Nephron (organoid): Measurements from ENCODE around the gene PLPP1.

ENCODE experiments used
- H3K27ac Mint-ChIP-seq, 3 experiments: 2 replicates each; pipeline ENCODE4 v1.8.0; 2020; ENCODE audit warnings: mixed read lengths in 3 of 3, mild to moderate bottlenecking in 2 of 3, moderate library complexity in 1 of 3
- H3K27me3 Mint-ChIP-seq: 2 replicates; pipeline ENCODE4 v1.8.0; 2021; ENCODE audit warnings: low read depth, mild to moderate bottlenecking, moderate library complexity, mixed read lengths
- H3K36me3 Mint-ChIP-seq: 2 replicates; pipeline ENCODE4 v1.8.0; 2020; ENCODE audit warnings: low read depth, mixed read lengths
- H3K4me1 Mint-ChIP-seq: 2 replicates; pipeline ENCODE4 v1.8.0; 2020; ENCODE audit warnings: mixed read lengths
- H3K4me3 Mint-ChIP-seq, 3 experiments: 2 replicates each; pipeline ENCODE4 v1.8.0; 2020; ENCODE audit warnings: mild to moderate bottlenecking in 3 of 3, mixed read lengths in 3 of 3, moderate library complexity in 2 of 3
- H3K9me3 Mint-ChIP-seq: 2 replicates; pipeline ENCODE4 v1.8.0; 2020; ENCODE audit warnings: mixed read lengths
- TF ChIP-seq, protein P1 (sequence below), 3 experiments: fragments of 200-600 bp; sonication (generic); IDR thresholded peaks; one replicate each; pipeline ENCODE4 v1.5.0; 2021; ENCODE audit warnings: antibody characterized with exemption in 3 of 3; ENCODE audit not compliant: unreplicated experiment in 3 of 3

The PLPP1 gene

DNA sequence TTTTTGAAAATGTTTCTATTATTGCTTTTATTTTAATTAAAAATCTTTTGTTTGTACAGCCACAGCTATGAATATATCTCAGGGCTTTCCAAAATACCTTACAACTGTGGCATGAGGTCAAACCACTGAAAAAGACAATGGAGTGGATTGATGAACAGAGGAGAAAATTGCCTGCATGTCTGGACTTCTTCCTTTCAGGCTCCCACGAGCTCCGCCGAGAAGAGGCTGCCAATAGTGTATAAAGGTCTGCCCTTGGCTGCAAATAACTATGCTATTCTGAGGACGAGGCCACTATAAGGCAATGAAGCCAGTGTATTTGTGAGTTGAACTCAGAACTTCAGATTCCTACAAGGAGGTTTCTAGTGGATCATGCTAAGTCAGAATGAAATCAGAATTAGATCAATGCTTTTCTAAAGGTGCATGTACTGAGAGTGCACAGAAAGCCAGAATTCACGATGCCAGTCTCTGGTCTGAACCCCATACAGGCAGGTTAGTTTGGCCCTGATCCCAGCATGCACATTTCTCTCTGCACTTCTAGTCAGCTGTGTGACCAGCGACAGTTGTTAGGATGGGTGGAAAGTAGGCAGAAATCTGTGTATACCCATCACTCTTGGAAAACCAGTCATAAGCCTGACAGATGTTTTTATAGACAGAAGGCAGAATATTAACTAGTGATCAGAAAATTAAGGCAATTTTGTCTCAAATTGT, 42.7 kb upstream of the PLPP1 start:
- Mint-ChIP-seq H3K36me3 (no peaks in the 10 kb centered on the region), H3K4me3 (no peak overlapping the region), H3K27ac (peak overlapping the region; percentile 44 to 90 (median 87)), H3K9me3 (no peaks in the 10 kb centered on the region), H3K27me3 (no peaks in the 10 kb centered on the region), H3K4me1 (peaks cover 33% of the 10 kb centered on the region)
- TF ChIP-seq, protein P1, sequence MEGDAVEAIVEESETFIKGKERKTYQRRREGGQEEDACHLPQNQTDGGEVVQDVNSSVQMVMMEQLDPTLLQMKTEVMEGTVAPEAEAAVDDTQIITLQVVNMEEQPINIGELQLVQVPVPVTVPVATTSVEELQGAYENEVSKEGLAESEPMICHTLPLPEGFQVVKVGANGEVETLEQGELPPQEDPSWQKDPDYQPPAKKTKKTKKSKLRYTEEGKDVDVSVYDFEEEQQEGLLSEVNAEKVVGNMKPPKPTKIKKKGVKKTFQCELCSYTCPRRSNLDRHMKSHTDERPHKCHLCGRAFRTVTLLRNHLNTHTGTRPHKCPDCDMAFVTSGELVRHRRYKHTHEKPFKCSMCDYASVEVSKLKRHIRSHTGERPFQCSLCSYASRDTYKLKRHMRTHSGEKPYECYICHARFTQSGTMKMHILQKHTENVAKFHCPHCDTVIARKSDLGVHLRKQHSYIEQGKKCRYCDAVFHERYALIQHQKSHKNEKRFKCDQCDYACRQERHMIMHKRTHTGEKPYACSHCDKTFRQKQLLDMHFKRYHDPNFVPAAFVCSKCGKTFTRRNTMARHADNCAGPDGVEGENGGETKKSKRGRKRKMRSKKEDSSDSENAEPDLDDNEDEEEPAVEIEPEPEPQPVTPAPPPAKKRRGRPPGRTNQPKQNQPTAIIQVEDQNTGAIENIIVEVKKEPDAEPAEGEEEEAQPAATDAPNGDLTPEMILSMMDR (IDR thresholded peaks at IDR 0.05; ENCODE audit: unreplicated experiment in 3 of 3): no peak

DNA sequence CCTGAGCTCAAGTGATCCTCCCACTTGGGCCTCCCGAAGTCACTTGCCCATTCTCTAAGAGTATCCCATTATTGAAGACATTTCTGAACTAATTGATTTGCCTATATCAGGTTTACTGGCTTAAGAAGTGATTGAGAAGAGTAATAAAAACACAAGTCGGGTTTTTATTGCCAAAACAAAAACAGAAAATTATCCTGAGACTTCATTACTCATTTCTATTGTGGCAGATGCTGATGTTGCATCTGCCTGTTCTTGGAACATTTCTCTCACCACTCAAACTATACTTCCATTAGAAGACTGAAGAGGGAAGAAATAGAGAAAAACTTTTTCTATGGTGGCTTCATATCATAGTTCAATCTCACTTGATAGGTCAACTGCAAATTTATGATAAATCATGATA, 41.9 kb upstream of the PLPP1 start:
- Mint-ChIP-seq H3K36me3 (no peaks in the 10 kb centered on the region), H3K4me1 (peaks cover 34% of the 10 kb centered on the region), H3K27ac (peak overlapping the region in 2 of 3 experiments; percentile 87 to 90), H3K27me3 (no peaks in the 10 kb centered on the region), H3K9me3 (no peaks in the 10 kb centered on the region), H3K4me3 (peak overlapping the region in 1 of 3 experiments; percentile 2)
- TF ChIP-seq, protein P1 (IDR thresholded peaks at IDR 0.05; ENCODE audit: unreplicated experiment in 3 of 3): no peak

DNA sequence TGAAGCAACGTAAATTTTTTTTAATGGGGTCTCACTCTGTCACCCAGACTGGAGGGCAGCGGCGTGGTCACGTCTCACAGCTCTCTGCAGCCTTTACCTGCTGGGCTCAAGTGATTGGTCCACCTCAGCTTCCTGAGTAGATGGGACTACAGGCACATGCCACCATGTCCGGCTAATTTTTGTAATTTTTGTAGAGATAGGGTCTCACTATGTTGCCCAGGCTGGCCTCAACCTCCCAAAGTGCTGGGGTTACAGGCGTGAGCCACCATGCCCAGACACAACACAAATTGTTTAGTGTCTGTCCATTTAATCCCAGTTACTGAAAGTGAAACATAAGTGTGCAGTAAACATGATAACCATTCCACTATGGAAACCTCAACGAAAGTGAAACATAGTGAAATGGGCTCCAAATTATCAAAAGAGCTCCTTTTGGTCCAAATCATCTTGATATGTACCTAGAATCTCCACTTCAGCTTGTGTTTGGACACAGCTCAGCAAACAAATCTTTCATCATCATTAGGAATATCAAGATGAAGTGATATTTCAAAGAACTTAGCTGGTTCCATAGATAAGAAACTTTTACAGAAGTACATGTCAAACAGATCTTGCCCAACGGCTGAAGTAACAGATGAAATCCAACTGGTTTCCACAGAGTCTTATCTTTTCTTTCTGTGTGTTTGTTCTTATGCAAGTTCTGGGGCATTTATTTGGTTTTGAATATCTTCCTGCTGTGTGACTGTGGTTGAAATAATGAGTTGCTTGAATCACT, 41.2 kb upstream of the PLPP1 start:
- H3K27ac Mint-ChIP-seq: peak overlapping the region in 2 of 3 experiments; percentile 87 to 90
- no peaks in the 10 kb centered on the region for H3K27me3 Mint-ChIP-seq
- H3K4me3 Mint-ChIP-seq: no peak overlapping the region
- H3K4me1 Mint-ChIP-seq: peaks cover 34% of the 10 kb centered on the region
- H3K9me3 Mint-ChIP-seq: no peaks in the 10 kb centered on the region
- no peaks in the 10 kb centered on the region for H3K36me3 Mint-ChIP-seq
- TF ChIP-seq, protein P1 (IDR thresholded peaks at IDR 0.05; ENCODE audit: unreplicated experiment in 3 of 3): no peak

DNA sequence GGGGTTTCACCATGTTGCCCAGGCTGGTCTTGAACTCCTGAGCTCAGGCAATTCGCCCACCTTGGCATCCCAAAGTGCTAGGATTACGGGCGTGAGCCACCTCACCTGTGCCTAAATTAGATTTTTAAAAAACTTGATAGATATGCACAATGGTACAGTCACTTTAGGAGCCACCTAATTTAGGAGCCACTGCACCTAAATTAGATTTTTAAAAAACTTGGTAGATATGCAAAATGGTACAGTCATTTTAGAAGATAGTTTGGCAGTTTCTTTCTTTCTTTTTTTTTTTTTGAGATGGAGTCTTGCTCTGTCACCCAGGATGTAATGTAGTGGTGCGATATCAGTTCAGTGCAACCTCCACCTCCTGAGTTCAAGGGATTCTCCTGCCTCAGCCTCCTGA, 37.8 kb upstream of the PLPP1 start:
- H3K4me1 Mint-ChIP-seq: peaks cover 44% of the 10 kb centered on the region
- no peak overlapping the region for H3K27ac Mint-ChIP-seq
- TF ChIP-seq, protein P1 (IDR thresholded peaks at IDR 0.05; ENCODE audit: unreplicated experiment in 3 of 3): no peak

DNA sequence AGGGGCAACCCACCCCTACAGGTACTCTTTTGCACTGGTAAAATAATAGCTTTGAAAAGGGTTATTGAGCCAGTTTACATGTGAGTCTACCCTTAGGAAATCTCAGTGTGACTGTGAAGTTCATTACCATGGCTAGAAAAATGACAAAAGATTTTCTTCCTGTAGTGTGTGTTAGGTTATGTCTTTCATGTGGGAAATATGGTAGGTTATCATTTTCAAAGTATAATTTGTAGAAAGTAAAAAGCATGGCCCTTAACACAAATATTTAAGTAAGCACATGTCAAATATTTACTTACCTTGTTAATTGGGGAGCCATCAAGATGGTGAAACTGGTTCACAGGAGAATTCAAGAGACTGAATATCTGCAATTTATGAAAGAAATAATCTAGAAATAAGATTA, 37.3 kb upstream of the PLPP1 start:
- H3K27me3 Mint-ChIP-seq: no peaks in the 10 kb centered on the region
- no peaks in the 10 kb centered on the region for H3K36me3 Mint-ChIP-seq
- TF ChIP-seq, protein P1 (IDR thresholded peaks at IDR 0.05; ENCODE audit: unreplicated experiment in 3 of 3): no peak
- no peaks in the 10 kb centered on the region for H3K9me3 Mint-ChIP-seq
- peaks cover 38% of the 10 kb centered on the region for H3K4me1 Mint-ChIP-seq
- peak overlapping the region in 2 of 3 experiments; percentile 45 to 54 for H3K27ac Mint-ChIP-seq
- no peak overlapping the region for H3K4me3 Mint-ChIP-seq

More for the DNA sequence above, 37.8 kb upstream of the PLPP1 start:
- no peaks in the 10 kb centered on the region for H3K9me3 Mint-ChIP-seq
- H3K27me3 Mint-ChIP-seq: no peaks in the 10 kb centered on the region
- no peak overlapping the region for H3K4me3 Mint-ChIP-seq
- H3K36me3 Mint-ChIP-seq: no peaks in the 10 kb centered on the region
